HG03097 (cell line): ENCODE measurements around the gene RANGAP1.

ENCODE experiments used
- ATAC-seq: cut with Tn5 transposase; IDR thresholded peaks from one replicate; pipeline ENCODE4 v1.9.1; 2021; ENCODE audit not compliant: unreplicated experiment, low FRiP score

The RANGAP1 gene, protein sequence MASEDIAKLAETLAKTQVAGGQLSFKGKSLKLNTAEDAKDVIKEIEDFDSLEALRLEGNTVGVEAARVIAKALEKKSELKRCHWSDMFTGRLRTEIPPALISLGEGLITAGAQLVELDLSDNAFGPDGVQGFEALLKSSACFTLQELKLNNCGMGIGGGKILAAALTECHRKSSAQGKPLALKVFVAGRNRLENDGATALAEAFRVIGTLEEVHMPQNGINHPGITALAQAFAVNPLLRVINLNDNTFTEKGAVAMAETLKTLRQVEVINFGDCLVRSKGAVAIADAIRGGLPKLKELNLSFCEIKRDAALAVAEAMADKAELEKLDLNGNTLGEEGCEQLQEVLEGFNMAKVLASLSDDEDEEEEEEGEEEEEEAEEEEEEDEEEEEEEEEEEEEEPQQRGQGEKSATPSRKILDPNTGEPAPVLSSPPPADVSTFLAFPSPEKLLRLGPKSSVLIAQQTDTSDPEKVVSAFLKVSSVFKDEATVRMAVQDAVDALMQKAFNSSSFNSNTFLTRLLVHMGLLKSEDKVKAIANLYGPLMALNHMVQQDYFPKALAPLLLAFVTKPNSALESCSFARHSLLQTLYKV

DNA sequence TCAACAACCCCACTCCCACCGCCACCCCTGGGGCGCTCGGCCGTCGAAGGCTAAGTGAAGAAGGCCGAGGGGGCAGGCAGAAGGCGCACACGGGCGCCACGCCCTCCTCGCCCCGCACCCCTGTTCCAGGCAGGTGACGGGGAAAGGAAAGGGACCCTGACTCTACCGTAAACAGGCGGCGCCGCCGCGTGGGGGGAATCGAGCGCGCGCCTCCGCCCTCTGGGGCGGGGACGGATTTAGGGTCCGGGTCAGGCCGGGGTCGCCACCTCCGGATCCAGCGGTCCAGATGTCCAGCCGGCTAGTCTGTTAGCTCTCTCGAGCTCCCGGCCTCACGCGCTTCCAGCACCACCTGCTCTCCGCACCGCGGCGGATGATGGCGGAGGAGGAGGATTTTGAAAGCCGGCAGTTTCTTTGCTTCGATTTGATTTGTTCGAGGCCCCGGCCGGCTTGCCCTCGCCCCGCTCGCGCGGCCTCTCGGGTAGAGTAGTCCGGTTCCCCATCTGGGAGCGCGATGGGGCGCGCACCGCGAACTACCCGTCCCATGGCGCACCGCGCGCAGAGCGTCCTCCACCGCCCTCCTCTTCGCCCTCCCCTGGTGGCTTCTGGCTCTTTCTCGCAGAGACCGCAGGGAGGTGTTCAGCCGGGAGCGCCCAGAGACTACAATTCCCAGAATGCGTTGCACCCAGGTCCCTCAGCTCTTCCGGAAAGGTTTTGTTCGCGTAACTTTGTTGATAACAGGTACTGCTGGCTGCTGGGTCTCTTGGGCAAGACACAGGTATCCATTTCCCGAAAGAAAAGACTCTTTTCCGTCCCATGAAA lies at the start of gene RANGAP1:
RANGAP1 (minus strand) TSS at position 368 of the 819 bp plus-strand sequence. CDS start 5,143 bp downstream, outside the sequence.
- peak; percentile 89 for ATAC-seq

DNA sequence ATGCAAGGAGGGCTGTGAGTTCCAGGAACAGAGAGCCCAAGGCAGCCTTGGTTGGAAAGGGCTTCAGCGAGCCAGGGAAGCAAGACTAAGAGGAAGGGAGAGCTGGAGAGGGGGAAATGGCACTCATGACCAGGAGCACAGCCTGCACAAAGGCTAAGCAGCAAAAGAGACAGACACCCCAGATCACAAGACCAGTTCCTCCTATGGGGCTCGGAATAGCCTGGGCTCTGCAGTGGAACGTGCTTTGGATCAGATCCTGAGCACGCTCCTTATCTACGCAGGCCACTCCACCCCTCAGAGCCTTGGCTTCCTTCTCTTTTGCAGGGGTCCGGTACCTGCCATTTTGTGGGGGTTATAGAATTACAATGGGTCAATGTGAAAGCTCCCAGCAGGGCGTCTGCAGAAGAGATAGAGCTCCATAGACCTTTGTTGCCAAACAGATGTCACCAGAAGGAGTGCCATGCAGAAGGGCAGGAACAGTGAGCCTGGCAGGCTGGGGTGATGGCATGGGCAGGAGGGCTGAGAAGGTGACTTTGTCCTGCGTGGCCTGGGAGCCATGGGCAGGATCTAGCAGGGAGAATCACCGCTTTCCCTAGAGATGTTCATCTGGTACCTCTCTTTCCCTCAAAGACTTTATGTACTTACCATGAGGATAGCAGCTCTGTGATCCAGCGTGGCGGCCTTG lies 49.1 kb upstream of the RANGAP1 start:
- ATAC-seq: no peak

DNA sequence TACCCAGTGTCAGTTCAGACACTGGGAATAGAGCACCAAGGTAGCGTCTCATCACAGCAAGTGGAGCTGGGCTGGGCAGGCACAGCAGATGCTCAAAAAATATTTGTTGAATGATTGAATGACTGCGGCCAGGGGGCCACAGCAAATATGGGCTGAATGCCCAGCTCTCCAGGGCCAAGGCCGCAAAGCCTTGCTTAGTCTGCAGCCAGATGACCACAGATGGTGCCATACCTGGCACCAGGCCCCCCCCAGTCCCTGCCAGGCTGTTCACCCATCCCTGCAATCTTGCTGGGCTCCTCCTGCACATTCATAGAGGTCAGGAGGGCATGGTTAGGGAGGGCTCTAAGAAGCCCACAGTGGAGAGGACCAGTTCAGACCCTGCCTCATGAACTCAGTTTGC lies 48.2 kb upstream of the RANGAP1 start:
- no peak for ATAC-seq

DNA sequence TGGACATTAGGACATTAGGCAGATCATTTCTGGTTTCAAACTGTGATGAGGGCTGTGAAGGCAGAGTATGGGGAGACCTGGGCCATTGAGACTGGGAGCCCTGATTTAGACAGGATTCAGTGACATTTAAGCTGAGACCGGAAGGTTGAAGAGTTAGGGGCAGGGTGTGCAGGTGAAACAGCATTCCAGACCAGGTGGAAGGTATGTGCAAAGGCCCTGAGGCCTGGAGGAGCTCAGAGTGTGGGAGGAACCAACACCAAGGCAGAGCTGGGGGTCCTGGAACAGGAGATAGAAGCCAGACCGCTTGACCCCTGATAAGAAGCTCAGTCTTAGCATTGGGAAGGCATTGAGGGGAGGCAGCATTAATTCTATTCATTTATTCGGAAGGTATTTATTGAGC lies 47.8 kb upstream of the RANGAP1 start:
- no peak for ATAC-seq

DNA sequence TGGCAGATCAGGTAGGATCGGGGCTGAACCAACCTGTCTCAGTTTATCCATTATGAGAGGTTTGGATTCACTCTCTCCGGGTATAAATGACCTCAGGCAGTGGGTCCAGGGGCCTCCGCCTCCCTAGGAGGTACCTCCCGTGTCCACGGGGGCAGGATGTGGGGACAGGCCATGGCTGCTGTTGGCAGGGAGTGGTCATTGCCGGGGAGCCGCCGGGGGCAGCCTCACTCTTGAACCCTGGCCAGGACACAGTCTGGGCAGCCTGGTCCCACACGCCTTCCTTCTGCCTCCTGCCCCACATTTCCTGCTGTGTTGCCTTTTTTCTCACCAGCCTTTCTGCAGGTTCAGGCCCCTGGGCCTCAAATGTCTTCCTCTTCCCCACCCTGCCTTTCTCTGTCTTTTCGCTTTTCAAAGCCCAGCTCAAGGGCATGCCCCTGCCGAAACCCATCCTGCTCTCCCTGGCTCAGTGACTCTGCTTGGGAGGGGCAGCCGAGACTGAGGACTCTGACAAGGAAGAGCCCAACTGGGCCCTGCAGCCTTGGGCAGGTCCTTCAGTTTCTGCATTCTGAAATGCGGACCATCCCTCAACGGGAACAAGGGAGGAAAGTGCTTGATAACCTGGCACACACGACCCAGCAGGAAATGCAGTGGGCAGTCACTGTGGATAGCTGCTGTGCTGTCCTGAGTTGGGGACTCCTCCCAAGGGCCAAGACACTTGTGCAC lies 46.4 kb upstream of the RANGAP1 start:
- no peak for ATAC-seq

DNA sequence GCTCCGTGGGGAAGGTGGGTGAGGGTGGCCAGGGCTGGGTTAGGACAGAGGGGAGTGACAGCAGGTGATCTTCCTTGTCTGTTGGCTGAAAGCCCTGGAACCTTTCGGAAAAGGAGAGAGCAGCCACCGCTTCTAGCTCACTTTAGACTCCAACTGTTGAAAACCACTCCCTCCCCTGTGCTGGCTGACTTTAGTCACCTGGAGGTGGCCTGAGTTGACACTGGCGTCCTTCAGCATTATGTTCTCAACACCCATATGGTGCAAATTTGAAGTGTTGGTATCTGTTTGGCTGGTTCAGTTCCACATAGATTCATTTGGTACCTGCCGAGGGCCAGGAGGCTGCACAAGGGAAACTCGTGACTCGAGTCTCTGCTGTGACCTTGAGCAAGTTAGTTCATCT lies 44.2 kb upstream of the RANGAP1 start:
- ATAC-seq: no peak

DNA sequence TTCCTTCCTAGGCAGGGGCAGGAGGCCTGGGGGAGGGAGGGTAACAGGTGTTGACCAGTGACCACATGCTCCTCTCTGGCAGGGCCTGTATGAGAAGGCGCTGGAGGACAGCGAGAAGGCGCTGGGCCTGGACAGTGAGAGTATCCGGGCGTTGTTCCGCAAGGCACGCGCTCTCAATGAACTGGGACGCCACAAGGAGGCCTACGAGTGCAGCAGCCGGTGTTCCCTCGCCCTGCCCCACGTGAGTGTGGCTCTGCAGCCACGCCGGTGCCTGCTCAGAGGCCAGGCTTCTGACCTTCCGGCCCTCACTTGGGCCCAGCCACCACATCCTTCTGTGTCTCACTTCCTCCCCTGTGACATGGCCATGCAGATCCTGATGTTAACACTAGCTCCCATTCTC lies 41.1 kb upstream of the RANGAP1 start:
- ATAC-seq: no peak

DNA sequence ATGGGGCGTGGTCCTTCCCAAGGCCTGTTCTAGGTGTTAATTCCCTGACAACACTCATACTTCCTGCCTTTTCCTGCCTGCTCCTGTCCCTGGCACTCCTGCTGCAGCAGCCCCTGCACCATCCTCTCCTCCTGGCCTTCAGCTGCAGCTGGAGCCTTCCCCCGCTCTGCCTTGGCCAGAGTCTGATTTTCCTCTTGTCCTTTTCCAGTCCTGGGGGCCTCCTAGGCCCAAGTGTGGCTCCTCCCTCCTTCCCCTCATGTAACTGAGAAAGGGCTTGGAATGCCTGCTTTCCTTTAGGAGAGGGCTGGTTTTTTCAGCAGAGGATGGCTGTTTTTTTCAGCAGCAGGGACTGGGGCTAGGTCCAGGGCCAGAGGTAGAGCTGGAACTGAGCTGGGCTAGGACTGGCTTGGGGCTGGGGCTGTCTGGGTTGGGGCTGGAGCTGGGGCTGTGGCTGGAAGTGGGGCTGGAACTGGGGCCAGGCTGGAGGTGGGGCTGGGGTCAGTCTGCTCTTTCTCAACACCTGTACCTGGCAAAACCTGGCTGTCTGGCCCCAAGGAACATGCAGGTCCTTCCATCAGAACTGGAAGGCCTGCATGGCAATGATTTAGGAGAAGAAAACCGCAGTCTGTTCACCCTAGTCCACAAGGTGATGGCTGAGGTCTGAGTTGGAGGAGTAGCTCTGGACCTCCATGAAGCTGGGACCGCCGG lies 39.0 kb upstream of the RANGAP1 start:
- no peak for ATAC-seq

DNA sequence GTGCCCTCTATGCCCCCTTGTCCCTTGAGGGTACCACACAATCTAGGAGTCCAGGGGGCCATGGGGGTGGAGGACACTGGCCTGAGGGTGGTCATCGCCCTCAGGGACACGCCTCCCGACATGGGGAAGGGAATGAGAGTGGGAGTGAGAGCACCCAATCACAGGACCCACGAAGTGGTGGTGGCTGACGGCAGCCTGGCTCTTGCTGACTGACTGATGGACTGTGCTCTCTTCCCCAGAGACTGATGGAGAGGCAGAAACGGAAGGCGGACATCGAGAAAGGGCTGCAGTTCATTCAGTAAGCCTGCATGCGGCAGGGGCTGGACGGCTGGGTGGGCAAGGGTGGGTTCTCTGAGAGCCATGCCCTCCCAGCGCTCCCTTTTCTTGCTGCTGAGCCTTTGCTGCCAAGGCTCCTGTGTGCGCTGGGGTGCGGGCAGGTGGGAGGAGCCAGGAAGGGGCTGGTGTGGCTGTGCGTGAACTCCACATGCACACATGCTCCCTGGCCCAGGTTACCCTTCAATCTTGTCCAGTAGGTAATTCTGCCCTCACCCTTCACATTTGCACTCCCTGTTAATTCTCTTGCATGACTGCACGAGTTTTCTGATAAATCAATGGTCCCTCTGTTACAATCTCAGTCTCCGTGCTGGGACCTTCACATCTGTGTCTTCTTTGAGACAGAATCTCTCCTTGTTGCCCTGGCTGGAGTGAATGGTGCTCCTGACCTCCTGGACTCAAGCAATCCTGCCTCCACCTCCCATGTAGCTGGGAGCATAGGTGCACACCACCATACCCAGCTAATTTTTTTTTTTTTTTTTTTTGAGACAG lies 34.6 kb upstream of the RANGAP1 start:
- ATAC-seq: no peak

DNA sequence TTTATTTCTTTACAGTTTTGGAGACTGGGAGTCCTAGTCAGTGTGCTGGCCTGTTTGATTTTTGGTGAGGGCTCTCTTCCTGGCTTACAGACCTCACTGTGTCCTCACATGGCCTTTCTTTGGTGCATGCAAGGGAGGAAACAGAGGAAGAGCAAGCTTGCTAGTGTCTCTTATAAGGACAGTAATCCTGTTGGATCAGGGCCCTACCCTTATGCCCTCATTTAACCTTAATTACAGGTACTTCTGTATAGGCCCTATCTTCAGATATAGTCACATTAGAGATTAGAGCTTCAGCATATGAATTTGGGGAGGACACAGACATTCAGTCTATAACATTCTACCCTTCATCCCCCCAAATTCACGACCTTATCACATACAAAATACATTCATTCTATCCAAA lies 29.6 kb upstream of the RANGAP1 start:
- no peak for ATAC-seq

DNA sequence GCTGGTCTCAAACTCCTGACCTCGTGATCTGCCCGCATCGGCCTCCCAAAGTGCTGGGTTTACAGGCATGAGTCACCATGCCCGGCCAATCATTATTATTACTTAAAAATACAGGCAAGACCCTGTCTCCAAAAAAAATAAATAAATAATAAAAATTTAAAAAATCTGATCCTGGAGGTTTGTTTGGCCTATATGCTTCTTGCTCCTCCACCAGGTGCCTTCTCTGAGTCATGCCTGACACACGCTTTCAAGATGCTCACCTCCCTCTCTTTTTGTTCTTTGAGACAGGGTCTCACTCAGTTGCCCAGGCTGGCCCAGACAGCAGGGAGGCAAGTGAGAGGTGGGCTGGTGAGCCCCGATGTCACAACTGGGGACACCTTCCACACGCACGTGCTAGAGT lies 28.8 kb upstream of the RANGAP1 start:
- no peak for ATAC-seq

DNA sequence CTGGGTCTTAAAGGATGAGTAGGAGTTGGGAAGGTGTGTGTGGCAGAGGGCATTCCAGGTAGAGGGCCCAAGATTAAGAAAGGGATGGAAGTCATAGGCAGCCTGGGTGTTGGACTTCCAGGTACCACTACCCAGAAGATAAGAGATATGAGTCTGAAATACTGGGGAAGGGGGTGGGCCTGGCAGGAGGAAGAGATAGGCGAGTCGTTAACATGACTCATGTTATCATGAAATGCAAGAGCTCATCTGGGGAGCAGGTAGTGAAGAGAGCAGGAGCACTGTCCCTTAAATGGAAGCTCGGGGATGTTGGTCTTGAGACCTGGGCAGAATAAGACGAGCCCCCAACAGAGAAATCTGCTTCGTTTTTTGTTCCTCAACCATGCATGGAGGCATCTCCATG lies 25.5 kb upstream of the RANGAP1 start:
- no peak for ATAC-seq

DNA sequence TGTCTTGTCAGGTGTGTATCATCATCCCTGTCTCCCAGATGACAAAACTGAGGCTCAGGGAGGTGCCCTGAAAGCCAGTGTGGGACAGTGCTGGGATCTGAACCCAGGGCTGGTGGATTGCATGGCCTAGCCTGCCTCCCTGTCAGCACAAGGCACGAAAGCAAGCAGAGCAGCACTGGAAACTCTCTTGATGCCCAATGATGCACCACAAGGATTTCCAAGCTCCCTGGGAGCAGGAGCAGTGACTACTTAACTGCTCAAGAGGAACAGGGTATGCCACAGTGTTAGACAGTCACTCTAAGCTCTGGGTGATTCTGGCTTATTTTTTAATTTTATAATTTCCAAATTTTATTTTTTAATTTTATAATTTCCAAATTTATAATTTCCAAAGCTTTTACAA lies 24.3 kb upstream of the RANGAP1 start:
- ATAC-seq: no peak

DNA sequence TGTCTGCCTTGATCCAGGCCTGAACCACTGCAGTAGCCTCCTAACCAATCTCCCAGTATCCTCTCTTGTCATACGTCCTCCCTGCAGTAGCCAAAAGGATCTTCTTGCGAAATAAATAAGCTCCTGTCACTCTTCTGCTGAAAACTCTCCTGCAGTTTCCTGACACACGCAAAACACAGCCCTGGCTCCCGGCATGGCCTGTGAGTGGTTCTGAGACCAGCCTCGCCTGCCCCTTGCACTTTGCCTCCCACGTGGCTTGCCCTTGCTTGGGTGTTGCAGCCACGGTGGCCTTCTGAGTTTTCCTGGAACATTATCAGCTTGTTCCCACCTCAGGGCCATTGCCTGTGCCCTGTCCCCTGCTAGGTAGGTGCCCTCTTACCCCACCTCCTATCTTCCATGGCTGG lies 22.6 kb upstream of the RANGAP1 start:
- ATAC-seq: no peak

DNA sequence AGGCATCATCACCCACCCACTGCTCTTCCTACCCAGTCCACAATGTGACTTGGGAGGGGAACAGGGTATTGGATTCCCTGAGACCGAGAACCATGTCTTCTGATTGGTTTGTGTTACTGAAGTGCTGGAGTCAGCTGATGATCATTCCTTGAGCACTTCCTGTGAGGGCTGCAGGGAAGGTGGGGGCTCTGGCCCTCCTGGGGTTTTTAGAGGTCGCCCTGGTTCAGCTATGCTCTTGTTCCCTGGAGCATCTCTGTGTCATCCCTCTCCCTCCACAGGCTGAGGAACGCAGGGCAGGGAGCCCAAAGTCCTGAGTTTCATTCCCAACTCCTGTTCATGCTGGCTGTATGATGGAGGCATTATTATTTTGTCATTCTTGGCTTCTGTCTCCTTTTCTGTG lies 22.1 kb upstream of the RANGAP1 start:
- ATAC-seq: no peak

DNA sequence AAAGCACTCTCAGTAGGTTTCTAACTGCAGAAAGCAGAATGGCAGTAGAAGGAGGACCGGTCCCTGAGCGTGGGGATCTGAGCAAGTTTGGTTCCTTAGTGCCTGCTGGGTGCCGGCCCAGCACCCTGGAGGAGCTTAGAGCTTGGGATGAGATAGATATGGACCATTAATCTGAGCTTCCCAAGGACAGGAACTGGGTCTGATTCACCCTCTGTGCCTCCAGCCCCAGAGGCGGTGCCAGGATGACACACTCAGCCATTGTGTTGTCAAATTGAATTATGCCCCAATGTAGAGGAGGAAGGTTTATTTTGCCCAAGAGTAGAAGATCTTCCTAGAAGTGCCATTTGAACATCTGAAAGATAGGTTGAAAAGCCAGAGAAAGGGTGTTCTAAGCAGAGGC lies 19.7 kb upstream of the RANGAP1 start:
- ATAC-seq: no peak

DNA sequence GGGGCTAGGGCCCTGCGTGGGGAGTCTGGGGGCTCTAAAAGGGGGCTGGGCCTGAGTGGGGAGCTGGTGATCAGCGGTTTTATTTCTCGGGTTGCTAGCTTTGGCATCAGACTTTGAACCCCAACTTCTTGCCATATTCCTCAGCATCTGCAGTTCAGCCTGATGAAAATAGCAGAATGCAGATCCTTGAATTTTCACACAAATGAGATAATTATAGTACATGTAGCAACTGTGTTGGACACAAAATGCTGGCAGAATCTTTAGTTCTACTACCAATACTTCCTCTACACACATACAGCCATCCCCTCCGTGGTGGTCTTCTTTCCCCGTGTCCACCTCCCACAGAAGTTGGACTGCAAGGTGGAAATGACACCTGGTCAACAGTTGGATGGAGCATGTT lies 16.8 kb upstream of the RANGAP1 start:
- no peak for ATAC-seq

DNA sequence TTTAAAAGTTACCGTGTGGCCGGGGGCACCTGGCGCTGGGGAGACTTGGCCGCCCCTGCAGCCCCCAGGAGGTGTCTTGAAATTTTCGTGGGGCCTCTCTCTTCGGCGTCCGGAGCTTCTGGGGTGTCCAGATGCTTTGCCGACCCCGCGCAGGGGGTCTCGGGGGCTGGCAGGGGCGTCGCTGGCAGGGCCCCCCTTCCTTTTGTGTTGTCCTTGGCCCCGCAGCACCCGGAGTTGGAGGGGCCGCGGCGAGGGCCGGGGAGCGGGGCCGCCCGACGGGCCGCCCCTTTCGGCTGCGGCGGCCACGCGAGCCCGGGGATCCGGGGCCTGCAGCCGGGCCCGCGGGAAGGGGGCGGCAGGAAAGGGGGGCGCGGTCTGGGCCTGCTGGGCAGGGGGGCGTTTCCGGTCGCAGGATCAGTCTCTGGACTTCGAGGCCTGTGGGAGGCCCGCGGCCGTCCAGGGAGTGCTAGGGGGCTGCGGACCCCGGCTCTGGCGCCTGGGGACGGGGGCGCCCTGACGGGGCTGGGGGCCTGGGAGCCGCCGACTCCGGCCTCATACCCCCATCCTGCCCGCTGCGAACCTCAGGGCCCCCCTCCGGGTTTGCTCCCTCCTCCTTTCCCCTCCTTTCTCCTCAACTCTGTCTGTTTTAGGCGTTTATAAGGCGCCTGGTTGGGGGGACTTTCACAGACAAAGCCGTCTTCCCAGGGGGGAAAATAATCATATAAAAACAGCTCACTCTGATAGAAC lies 16.2 kb upstream of the RANGAP1 start:
- no peak for ATAC-seq
